Kidney capillary endothelial cell (primary cell): ENCODE results near the gene SEMA4D.
"Not testable (repeated sequence)": the region's sequence is repeated elsewhere in the genome, so short reads cannot be mapped to it uniquely, and the experiment has no call there.

Source experiments
- DNase-seq: peaks from one replicate; pipeline ENCODE4 v3.0.0-alpha.2; 2018; ENCODE audit warnings: low spot score

Gene SEMA4D

DNA sequence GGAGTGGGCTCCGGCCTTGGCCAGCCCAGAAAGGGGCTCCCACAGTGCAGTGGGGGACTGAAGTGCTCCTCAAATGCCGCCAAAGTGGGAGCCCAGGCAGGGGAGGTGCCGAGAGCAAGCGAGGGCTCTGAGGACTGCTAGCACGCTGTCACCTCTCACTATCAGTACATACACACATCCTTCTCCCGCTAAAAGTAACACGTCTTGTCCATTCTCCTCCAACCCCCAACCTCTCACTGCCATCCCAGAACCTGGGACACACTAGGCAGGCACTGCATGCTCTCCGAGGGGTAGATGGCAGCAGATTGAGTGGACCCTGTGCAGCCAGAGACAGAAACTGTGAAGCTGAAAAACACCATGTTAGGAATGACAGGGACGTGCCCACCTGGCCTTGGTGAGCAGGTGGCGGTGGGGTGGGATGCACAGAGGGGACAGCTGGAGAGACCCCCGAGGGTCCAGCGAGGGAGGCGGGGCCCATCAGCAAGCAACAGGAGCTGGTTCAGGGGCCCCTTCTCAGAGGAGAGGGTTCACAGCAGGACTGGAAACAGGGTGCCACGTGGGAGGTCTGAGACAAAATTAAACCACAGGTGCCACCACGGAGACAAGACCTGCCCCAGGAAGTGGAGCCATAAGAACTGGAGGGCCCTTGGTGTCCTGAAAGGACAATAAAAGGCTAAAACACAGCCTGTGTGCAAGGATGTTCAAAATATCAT, 16.9 kb downstream of the SEMA4D start:
- DNase-seq = no peak

GRCh38 chr9:89480372-89480771, 17.5 kb downstream of the SEMA4D start:
- not testable (repeated sequence) for DNase-seq

GRCh38 chr9:89479669-89480011, 18.3 kb downstream of the SEMA4D start:
- not testable (repeated sequence) for DNase-seq

DNA sequence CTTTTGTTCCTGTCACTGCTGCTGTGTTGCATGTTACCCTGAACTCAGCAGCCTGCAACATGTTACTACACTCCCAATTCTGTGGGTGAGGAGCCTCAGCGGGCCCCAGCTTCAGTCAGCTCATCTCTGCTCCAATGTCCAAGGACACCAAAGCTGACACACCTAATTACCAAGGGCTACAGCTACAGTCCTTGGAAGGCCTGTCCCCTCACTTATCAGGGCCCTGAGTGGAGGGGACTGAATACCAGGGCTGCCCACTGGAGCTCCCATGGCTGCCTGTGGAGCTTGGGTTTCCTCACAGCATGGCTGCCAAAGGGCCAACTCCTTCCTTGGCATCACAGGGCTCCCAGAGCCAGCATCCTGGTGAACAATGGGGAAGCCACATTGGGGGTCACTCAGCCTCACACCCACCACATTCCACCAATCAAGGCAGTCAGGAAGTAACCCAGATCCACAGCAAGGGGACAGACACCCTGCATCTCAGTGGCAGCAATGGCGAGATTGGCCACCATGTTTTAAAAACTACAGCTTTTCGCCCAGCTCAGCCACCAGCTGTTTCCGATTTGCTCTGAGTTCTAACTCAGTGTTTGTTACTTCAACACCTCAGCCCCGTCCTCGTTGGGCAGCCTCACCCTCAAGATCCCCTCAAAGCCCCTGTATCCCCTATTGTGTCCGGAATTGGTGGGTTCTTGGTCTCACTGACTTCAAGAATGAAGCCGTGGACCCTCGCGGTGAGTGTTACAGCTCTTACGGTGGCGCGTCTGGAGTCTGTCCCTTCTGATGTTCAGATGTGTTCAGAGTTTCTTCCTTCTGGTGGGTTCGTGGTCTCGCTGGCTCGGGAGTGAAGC, 18.9 kb downstream of the SEMA4D start:
- no peak for DNase-seq

DNA sequence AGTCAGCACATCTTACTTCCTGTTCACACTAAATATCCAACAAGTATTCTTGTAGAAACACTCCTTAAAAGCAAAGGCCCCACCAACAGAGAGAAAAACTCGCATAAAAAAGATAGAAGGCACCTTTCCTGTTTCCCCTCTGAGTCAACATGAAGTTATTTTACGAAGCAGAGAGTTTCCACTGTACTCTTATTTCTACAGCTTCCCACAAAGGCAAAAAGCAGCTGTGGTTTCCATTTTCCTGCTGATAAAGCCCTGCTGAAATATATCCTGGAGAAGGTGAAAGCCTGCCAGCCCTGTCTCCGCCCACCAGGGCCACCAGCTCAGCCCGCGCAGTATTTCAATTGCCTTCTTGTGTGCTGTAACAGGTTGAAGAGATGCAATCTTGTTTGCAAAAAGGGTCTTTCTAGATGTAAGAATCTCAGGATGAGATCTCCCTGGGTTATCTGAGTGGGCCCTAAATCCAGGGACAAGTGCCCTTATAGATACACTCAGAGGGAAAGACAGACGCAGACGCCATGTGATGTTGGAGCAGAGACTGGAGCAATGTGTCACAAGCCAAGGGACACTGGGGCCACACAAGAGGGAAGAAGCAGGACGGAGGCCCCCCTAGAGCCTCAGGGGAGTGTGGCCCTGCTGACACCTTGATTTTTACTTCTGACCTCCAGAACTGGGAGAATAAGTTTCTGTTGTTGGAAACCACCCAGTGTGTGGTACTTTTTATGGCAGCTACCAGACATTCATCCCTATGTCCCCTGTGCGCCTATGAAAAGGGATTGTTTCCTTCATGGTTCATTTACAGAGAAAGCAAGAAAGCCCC, 19.9 kb downstream of the SEMA4D start:
- peak; percentile 84 for DNase-seq

- no peak for DNase-seq
These were observed 20.5 kb downstream of the SEMA4D start for GRCh38 chr9:89477384-89477783.

GRCh38 chr9:89476546-89476945, 21.4 kb downstream of the SEMA4D start:
- DNase-seq = no peak

- DNase-seq = no peak
These were observed 21.9 kb downstream of the SEMA4D start for GRCh38 chr9:89475891-89476440.

GRCh38 chr9:89474939-89475338, 23.0 kb downstream of the SEMA4D start:
- no peak for DNase-seq

DNA sequence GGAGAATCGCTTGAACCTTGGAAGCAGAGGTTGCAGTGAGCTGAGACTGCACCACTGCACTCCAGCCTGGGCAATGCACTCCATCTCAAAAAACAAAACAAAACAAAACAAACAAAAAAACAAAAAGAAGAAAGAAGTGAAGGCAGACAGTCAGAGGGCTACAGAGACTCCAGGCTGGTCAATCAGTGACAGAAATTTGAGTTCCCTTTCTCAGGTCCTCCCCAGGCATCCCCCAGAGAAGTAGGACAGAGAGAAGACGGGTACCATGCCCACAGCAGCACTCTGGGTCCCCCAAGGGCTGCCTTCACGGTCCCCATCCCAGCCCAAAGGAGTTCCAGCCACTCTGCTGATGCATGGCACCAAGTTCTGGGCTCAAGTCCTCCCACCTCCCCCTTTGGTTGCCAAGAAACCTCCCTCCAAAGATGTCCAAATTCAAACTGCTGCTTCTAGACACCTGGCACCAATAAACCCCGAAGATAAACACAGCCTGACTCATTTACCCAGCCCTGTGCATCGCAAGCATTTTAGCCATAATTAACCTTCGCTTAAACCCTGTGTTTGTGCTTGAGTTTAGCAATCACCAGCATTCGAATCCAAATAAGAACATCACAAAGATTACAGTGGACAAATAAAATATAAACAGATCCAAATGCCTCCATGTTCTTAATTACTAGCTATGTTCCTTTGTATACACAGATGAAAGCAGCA, 24.0 kb downstream of the SEMA4D start:
- no peak for DNase-seq

GRCh38 chr9:89471796-89472320, 26.1 kb downstream of the SEMA4D start:
- not testable (repeated sequence) for DNase-seq

DNA sequence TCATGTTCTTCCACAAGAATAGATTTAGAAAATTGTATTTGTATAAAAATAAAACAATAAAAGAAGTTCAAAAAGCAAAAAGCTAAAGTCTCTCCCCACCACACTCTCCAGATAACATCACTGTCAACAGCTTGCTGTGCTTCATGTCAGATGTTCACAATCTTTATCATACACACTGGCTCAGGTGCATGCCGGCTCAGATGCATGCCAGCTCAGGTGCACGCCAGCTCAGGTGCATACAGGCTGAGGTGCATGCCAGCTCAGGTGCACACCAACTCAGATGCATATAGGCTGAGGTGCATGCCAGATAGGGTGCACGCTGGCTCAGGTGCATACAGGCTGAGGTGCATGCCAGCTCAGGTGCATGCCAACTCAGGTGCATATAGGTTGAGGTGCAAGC, 26.5 kb downstream of the SEMA4D start:
- DNase-seq = no peak

DNA sequence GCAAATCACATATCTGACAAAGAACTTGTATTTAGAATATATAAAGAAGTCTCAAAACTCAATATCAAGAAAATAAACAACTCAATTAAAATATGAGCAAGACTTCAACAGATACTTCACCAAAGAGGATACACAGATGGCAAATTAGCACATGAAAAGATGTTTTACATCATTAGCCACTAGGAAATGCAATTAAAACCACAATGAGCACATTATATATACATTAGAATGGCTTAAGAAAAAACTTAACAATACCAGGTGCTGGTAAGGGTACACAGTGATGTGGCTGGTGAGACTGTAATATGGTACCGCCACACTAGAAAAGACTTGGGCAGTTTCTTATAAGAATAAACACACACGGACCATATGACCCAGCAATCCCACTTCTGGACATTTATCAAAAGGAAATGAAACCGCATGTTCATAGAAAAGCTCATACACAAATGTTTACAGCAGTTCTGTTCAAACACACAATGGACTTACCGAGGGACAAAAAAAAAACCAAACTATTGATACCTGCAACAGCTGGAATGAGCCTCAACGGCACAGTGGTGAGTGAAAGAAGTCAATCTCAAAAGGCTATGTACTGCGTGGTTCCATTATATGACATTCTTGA, 27.6 kb downstream of the SEMA4D start:
- DNase-seq = no peak

- DNase-seq = no peak
These were observed 28.9 kb downstream of the SEMA4D start for GRCh38 chr9:89469003-89469402.

GRCh38 chr9:89468281-89468960, 29.5 kb downstream of the SEMA4D start:
- DNase-seq = no peak

DNA sequence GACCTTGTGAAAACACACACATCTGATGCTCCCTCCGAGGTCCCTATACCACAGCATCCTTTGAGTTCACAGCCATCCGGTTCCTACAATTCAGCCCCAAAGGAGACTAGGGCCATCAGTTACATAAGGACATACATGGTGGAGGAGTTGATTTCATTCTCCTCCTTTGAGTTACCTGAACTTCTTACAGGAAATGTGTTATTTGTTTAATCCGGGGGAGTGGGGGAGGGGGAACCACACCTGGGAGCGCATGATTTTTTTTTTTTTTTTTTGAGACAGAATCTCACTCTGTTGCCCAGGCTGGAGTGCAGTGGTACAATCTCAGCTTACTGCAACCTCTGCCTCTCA, 30.7 kb downstream of the SEMA4D start:
- DNase-seq = no peak

GRCh38 chr9:89466451-89467277, 31.2 kb downstream of the SEMA4D start:
- DNase-seq = no peak

- no peak for DNase-seq
These were observed 32.1 kb downstream of the SEMA4D start for GRCh38 chr9:89465726-89466308.

- DNase-seq = no peak
These were observed 32.9 kb downstream of the SEMA4D start for GRCh38 chr9:89465001-89465451.
